GM19099 (cell line): ENCODE results near the gene TCF4.

Experiments
- POLR2A ChIP-seq: IDR thresholded peaks from 3 replicates; pipeline ENCODE4 v1.6.1; 2011; ENCODE audit warnings: low read depth; ENCODE audit not compliant: insufficient read length; ENCODE audit errors: extremely low read depth

The TCF4 gene

GRCh38 chr18:55398858-55399257 is 189.1 kb downstream of the TCF4 start:
- no peak for TF ChIP-seq POLR2A

- no peak for TF ChIP-seq POLR2A
These were observed 191.0 kb downstream of the TCF4 start for GRCh38 chr18:55396979-55397378.

GRCh38 chr18:55396267-55396905 is 191.6 kb downstream of the TCF4 start:
- TF ChIP-seq POLR2A: no peak

- TF ChIP-seq POLR2A: no peak
These were observed 192.2 kb downstream of the TCF4 start for GRCh38 chr18:55395799-55396198.

DNA sequence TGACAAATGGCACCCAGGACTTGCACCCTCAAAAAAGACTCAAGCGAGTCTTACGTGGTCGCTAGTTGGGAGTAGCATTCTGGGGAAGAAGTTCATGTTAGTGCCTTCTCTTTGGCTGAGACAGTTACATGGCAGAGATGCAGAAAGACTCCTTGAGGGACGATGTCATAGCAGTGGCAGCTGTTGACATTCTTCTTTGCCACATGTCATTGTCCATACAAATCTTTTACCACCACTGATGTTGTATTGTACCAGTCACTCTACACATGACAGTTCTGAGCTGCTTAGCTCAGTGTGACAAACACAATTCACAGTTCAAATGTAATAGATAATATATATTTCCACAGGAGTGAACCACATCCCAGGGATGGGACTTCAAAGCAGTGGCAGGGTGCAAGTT is 197.1 kb downstream of the TCF4 start:
- TF ChIP-seq POLR2A: no peak

- TF ChIP-seq POLR2A: no peak
These were observed 200.6 kb downstream of the TCF4 start for GRCh38 chr18:55387139-55387984.

GRCh38 chr18:55386545-55386944 is 201.4 kb downstream of the TCF4 start:
- no peak for TF ChIP-seq POLR2A

GRCh38 chr18:55385770-55386169 is 202.2 kb downstream of the TCF4 start:
- TF ChIP-seq POLR2A: no peak

DNA sequence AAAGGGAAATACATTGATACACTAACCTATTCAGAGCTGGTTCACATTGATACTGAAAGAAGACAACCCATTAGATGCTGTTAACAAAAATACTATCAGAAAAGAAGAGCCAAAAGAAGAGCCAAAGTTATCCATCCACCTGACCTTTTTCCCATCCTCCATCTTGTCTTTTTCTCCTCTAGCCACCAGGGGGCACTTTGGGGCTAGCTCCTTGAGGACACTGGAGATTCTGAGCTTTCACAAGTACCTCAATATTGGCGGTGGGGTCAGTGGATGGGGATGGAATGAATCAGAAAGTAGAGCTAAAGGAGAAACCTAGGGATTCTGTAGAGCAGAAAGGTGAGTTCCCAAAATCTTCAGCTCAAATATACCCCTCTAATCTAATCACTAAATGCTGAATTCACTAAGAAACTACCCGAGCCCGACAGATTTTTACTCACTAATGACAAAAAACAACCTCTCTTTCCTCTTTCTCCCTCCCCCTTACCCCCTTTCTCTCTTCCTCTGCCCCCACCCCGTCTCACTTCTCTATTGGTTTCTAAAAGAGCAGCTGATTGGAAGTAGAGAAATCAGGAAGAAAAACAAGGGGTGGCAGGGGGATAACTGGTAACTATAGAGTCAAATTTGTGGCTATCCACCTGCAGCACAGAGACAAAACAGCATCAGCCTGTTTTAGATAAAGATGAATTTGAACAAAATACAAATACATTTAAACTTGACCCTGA is 203.3 kb downstream of the TCF4 start:
- no peak for TF ChIP-seq POLR2A

DNA sequence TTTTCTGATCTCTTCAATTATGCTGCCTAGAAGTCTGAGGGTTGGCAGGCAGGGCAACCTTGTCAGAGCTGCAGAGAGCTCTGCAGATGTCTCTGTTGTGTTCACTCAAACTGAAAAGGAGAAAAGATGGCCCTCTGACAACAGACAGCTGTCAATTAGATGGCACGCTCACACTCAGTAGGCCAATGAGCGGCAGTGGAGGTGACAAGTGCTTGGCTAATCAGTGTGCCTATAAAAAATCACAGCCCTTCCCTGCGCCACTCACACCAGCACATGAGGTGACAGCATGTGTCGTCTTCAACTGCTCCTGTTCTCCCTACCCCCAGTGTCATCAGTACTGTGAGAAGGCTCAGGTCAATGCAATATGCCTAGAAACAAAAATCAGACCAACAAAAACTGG is 203.9 kb downstream of the TCF4 start:
- no peak for TF ChIP-seq POLR2A

- no peak for TF ChIP-seq POLR2A
These were observed 205.7 kb downstream of the TCF4 start for GRCh38 chr18:55382277-55382805.

GRCh38 chr18:55381277-55381676 is 206.7 kb downstream of the TCF4 start:
- no peak for TF ChIP-seq POLR2A

- TF ChIP-seq POLR2A: no peak
These were observed 207.4 kb downstream of the TCF4 start for GRCh38 chr18:55380589-55380988.

DNA sequence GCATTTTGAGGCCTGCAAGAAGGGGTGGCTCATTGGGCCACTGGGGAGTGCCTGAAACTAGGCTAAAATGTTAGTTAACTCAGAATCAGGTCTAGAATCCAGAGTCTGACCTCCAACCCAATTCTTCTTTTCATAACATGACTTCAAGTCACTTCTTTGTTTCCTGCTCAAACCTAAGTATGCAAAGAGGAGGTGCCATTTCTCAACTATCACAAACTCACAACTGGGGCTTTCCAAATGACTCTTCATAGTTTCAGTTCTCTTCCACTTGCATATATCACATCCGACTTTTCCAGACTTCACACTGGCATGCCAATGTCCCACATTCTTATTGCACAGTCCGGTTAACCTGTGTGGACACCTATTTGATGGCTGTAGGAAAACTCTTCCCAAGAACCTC is 211.6 kb downstream of the TCF4 start:
- TF ChIP-seq POLR2A: no peak

GRCh38 chr18:55375930-55376329 is 212.1 kb downstream of the TCF4 start:
- no peak for TF ChIP-seq POLR2A

DNA sequence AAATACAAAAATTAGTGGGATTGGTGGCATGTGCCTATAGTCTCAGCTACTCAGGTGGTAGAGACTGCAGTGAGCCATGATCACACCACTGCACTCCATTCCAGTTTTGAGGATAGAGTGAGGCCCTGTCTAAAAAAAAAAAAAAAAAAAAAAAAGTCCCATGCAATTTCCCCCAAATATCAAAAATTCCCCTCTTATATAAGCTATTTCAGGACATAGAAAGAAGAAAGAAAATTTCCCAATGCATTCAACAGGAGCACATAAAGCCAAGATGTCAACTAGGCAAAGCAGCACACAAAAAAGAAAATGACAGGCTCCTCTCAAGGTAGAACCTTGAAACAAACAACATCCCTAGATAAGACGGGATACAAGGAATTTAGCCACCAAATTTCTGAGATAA is 213.3 kb downstream of the TCF4 start:
- TF ChIP-seq POLR2A: no peak

- TF ChIP-seq POLR2A: no peak
These were observed 215.8 kb downstream of the TCF4 start for GRCh38 chr18:55372209-55372608.
